Naive thymus-derived CD8-positive, alpha-beta T cell (primary cell): ENCODE data around the gene GRK4. TPM values are rescaled to one million over a fixed set of nuclear protein-coding genes. Genes with fewer than 3 reads are reported as not detected.

ENCODE experiments used
- ATAC-seq, 2 donors: fragments of 150-1000 bp; cut with Tn5 transposase in 1 of 2; sonication (Bioruptor Pico), chemical (Tn5 transposase) in 1 of 2; 1 replicate in 1 of 2; 2 replicates in 1 of 2; pipeline ENCODE4 v1.10.0; 2021; ENCODE audit warnings: mild to moderate bottlenecking in 2 of 2, moderate library complexity in 2 of 2
- POLR2A ChIA-PET: fragments of 350-600 bp; sonication (Branson Sonifier 250); formaldehyde crosslinking; loops from one replicate; lab custom pipeline; 2021; ENCODE audit warnings: antibody characterized with exemption; lab: Charles Lee
- DNase-seq, 10 donors: peaks; one replicate each; pipeline versions ENCODE4 v3.0.0 to v3.0.0-alpha.2; 2020 to 2022
- H3K27ac Mint-ChIP-seq, 10 donors: one replicate each; pipeline ENCODE4 v1.8.0; 2020 to 2022; ENCODE audit warnings: mild to moderate bottlenecking in 10 of 10, mixed read lengths in 10 of 10, moderate library complexity in 4 of 10, inconsistent platforms in 1 of 10
- H3K27me3 Mint-ChIP-seq, 5 donors: one replicate each; pipeline ENCODE4 v1.8.0; 2021 to 2022; ENCODE audit warnings: mixed read lengths in 5 of 5
- H3K36me3 Mint-ChIP-seq, 3 donors: one replicate each; pipeline ENCODE4 v1.8.0; 2020 to 2022; ENCODE audit warnings: mixed read lengths in 3 of 3, mild to moderate bottlenecking in 2 of 3, inconsistent platforms in 1 of 3
- H3K4me1 Mint-ChIP-seq, 4 donors: one replicate each; pipeline ENCODE4 v1.8.0; 2021 to 2022; ENCODE audit warnings: mixed read lengths in 4 of 4
- H3K4me3 Mint-ChIP-seq, 10 donors: one replicate each; pipeline ENCODE4 v1.8.0; 2020 to 2022; ENCODE audit warnings: mild to moderate bottlenecking in 10 of 10, mixed read lengths in 10 of 10, moderate library complexity in 6 of 10, inconsistent platforms in 1 of 10
- H3K9me3 Mint-ChIP-seq, 9 donors: one replicate each; pipeline ENCODE4 v1.8.0; 2020 to 2022; ENCODE audit warnings: mixed read lengths in 9 of 9, mild to moderate bottlenecking in 3 of 9, inconsistent platforms in 1 of 9, moderate library complexity in 1 of 9
- polyA plus RNA-seq, 3 donors: library from polyadenylated mRNA; unstranded; fragments of 300-500 nt; fragmentation: Illumina TruSeq; gene quantifications; one replicate each; pipeline ENCODE4 v1.2.3, GENCODE V29; 2021
- total RNA-seq, 8 experiments: library from RNA in 2 of 8; stranded (reverse) in 2 of 8; gene quantifications; one replicate each; pipeline ENCODE4 v1.2.3 and lab custom pipeline; 2021 to 2026

GRK4 gene
- total and polyA plus RNA-seq, 5 experiments from 2014 or later: 0.87 to 6.0 (median 1.5) TPM

- H3K27me3 Mint-ChIP-seq: peaks cover 0 to 18% (median 2%) of the 10 kb centered on the region in 5 donors
- peaks cover 3 to 18% (median 5%) of the 10 kb centered on the region in 3 donors for H3K36me3 Mint-ChIP-seq
- ATAC-seq: no peak
- POLR2A ChIA-PET: interaction anchor here (0.7 kb wide), 1 partner anchor 359 kb away, joined by 4 read pairs; no protein-coding TSS in a partner anchor
- H3K4me3 Mint-ChIP-seq: no peak overlapping the region
- DNase-seq: no peak
- peaks cover 0 to 18% (median 4%) of the 10 kb centered on the region in 9 donors for H3K9me3 Mint-ChIP-seq
- peaks cover 0 to 11% (median 2%) of the 10 kb centered on the region in 4 donors for H3K4me1 Mint-ChIP-seq
- peak overlapping the region in 1 of 10 donors; percentile 11 for H3K27ac Mint-ChIP-seq
Measured at GRCh38 chr4:3059943-3060342, 96.6 kb downstream of the GRK4 start.

- Mint-ChIP-seq H3K4me1 (peaks cover 0 to 11% (median 2%) of the 10 kb centered on the region in 4 donors), H3K27ac (no peak overlapping the region), H3K27me3 (peaks cover 0 to 18% (median 2%) of the 10 kb centered on the region in 5 donors), H3K36me3 (peaks cover 0 to 13% (median 3%) of the 10 kb centered on the region in 3 donors), H3K9me3 (peaks cover 0 to 16% (median 2%) of the 10 kb centered on the region in 9 donors), H3K4me3 (no peak overlapping the region)
- no peak for ATAC-seq
- POLR2A ChIA-PET: interaction anchor here (1.1 kb wide), 1 partner anchor 46 kb away, joined by 3 read pairs; no protein-coding TSS in a partner anchor
- no peak for DNase-seq
Measured at GRCh38 chr4:3060946-3061345, 97.6 kb downstream of the GRK4 start.

GRCh38 chr4:3062471-3062870 is 99.1 kb downstream of the GRK4 start:
- H3K36me3 Mint-ChIP-seq: peaks cover 3 to 9% (median 5%) of the 10 kb centered on the region in 3 donors
- peaks cover 0 to 18% (median 2%) of the 10 kb centered on the region in 5 donors for H3K27me3 Mint-ChIP-seq
- H3K9me3 Mint-ChIP-seq: peaks cover 0 to 11% (median 0%) of the 10 kb centered on the region in 9 donors
- H3K4me1 Mint-ChIP-seq: peaks cover 0 to 11% (median 2%) of the 10 kb centered on the region in 4 donors
- POLR2A ChIA-PET: no interaction called here
- H3K27ac Mint-ChIP-seq: no peak overlapping the region
- no peak for ATAC-seq
- DNase-seq: no peak
- H3K4me3 Mint-ChIP-seq: no peak overlapping the region

GRCh38 chr4:3065551-3065950 is 102.2 kb downstream of the GRK4 start:
- Mint-ChIP-seq H3K4me3 (no peak overlapping the region), H3K4me1 (peaks cover 0 to 3% (median 0%) of the 10 kb centered on the region in 4 donors), H3K36me3 (peaks cover 3 to 9% (median 5%) of the 10 kb centered on the region in 3 donors), H3K9me3 (peaks cover 0 to 11% (median 0%) of the 10 kb centered on the region in 9 donors), H3K27ac (no peak overlapping the region), H3K27me3 (peaks cover 0 to 10% (median 2%) of the 10 kb centered on the region in 5 donors)
- ATAC-seq (no peak), DNase-seq (no peak)
- POLR2A ChIA-PET: no interaction called here

- H3K27ac Mint-ChIP-seq: no peak overlapping the region
- POLR2A ChIA-PET: no interaction called here
- H3K4me1 Mint-ChIP-seq: peaks cover 0 to 3% (median 0%) of the 10 kb centered on the region in 4 donors
- peaks cover 0 to 10% (median 0%) of the 10 kb centered on the region in 5 donors for H3K27me3 Mint-ChIP-seq
- DNase-seq (no peak), ATAC-seq (no peak)
- H3K36me3 Mint-ChIP-seq: peaks cover 3 to 9% (median 5%) of the 10 kb centered on the region in 3 donors
- H3K9me3 Mint-ChIP-seq: peaks cover 0 to 11% (median 0%) of the 10 kb centered on the region in 9 donors
- no peak overlapping the region for H3K4me3 Mint-ChIP-seq
Measured at GRCh38 chr4:3066836-3067400, 103.5 kb downstream of the GRK4 start.

- peaks cover 0 to 11% (median 0%) of the 10 kb centered on the region in 9 donors for H3K9me3 Mint-ChIP-seq
- ATAC-seq (no peak), DNase-seq (no peak)
- no peak overlapping the region for H3K4me3 Mint-ChIP-seq
- H3K36me3 Mint-ChIP-seq: peaks cover under 1 to 9% (median 5%) of the 10 kb centered on the region in 3 donors
- POLR2A ChIA-PET: no interaction called here
- H3K27ac Mint-ChIP-seq: no peak overlapping the region
- H3K4me1 Mint-ChIP-seq: peaks cover 0 to 1% (median 0%) of the 10 kb centered on the region in 4 donors
- peaks cover 0 to 9% (median 0%) of the 10 kb centered on the region in 5 donors for H3K27me3 Mint-ChIP-seq
Measured at GRCh38 chr4:3067473-3068001, 104.2 kb downstream of the GRK4 start.

GRCh38 chr4:3069661-3070199 is 106.4 kb downstream of the GRK4 start:
- ATAC-seq (no peak), DNase-seq (no peak)
- Mint-ChIP-seq H3K27me3 (no peaks in the 10 kb centered on the region), H3K9me3 (peaks cover 0 to 11% (median 0%) of the 10 kb centered on the region in 9 donors), H3K36me3 (peaks cover 0 to 6% (median 5%) of the 10 kb centered on the region in 3 donors), H3K4me3 (no peak overlapping the region), H3K27ac (peak overlapping the region in 1 of 10 donors; percentile 46), H3K4me1 (no peaks in the 10 kb centered on the region)
- POLR2A ChIA-PET: no interaction called here

- POLR2A ChIA-PET: no interaction called here
- no peak for DNase-seq
- Mint-ChIP-seq H3K4me1 (peaks cover 3 to 9% (median 7%) of the 10 kb centered on the region in 4 donors), H3K9me3 (peaks cover 0 to 5% (median 0%) of the 10 kb centered on the region in 9 donors), H3K27ac (no peak overlapping the region), H3K27me3 (no peaks in the 10 kb centered on the region), H3K4me3 (no peak overlapping the region), H3K36me3 (peaks cover 0 to 5% (median 5%) of the 10 kb centered on the region in 3 donors)
- no peak for ATAC-seq
Measured at GRCh38 chr4:3070709-3071500, 107.5 kb downstream of the GRK4 start.

- Mint-ChIP-seq H3K4me3 (peak overlapping the region in 3 of 10 donors; percentile 29 to 63 (median 47)), H3K9me3 (peaks cover 0 to under 1% (median 0%) of the 10 kb centered on the region in 9 donors), H3K4me1 (peaks cover 4 to 14% (median 13%) of the 10 kb centered on the region in 4 donors), H3K27me3 (no peaks in the 10 kb centered on the region), H3K27ac (peak overlapping the region in 3 of 10 donors; percentile 30 to 62 (median 34)), H3K36me3 (peaks cover 0 to under 1% (median 0%) of the 10 kb centered on the region in 3 donors)
- DNase-seq (no peak), ATAC-seq (no peak)
- POLR2A ChIA-PET: no interaction called here
Measured at GRCh38 chr4:3071811-3072210, 108.4 kb downstream of the GRK4 start.

- Mint-ChIP-seq H3K9me3 (no peaks in the 10 kb centered on the region), H3K27ac (peak overlapping the region in 2 of 10 donors; percentile 7 to 29), H3K27me3 (no peaks in the 10 kb centered on the region), H3K4me1 (peaks cover 10 to 22% (median 20%) of the 10 kb centered on the region in 4 donors), H3K4me3 (peak overlapping the region in 9 of 10 donors; percentile 10 to 95 (median 57)), H3K36me3 (peaks cover 0 to 3% (median 0%) of the 10 kb centered on the region in 3 donors)
- peak in 7 of 10 donors; percentile 3 to 68 (median 10) for DNase-seq
- POLR2A ChIA-PET: interaction anchor here (0.5 to 1.7 kb wide), 3 partner anchors 110 to 724 kb away, joined by 3 to 5 read pairs (median 4); partner anchors contain the start of genes GRK4 and NOP14
- ATAC-seq: peak in 1 of 2 donors; percentile 60
Measured at GRCh38 chr4:3073158-3074077, 110.0 kb downstream of the GRK4 start.
